IMR-90 (cell line): ENCODE measurements around the gene CENPK.

Experiments
- CEBPB ChIP-seq: IDR thresholded peaks from 2 replicates; pipeline ENCODE4 v1.6.1; 2012; ENCODE audit warnings: low read depth, low read length, improper control_type of control experiment
- CTCF ChIP-seq: conservative IDR thresholded peaks from 2 replicates; pipeline ENCODE4 v1.5.1; 2012; ENCODE audit warnings: mild to moderate bottlenecking, low read depth, low read length, improper control_type of control experiment
- ELK1 ChIP-seq: fragments of 150-350 bp; IDR thresholded peaks from 2 replicates; pipeline ENCODE4 v1.6.1; 2016; ENCODE audit warnings: low read depth, mild to moderate bottlenecking, low read length, moderate library complexity, borderline replicate concordance
- MAFK ChIP-seq: IDR thresholded peaks from 2 replicates; pipeline ENCODE4 v1.6.1; 2012; ENCODE audit warnings: low read depth, low read length, improper control_type of control experiment
- MXI1 ChIP-seq: IDR thresholded peaks from 2 replicates; pipeline ENCODE4 v1.6.1; 2012; ENCODE audit warnings: low read depth, mild to moderate bottlenecking, low read length, moderate library complexity, borderline replicate concordance
- POLR2A ChIP-seq: IDR thresholded peaks from 2 replicates; pipeline ENCODE4 v1.6.1; 2012; ENCODE audit warnings: mild to moderate bottlenecking, low read depth, low read length
- RAD21 ChIP-seq: IDR thresholded peaks from 2 replicates; pipeline ENCODE4 v1.6.1; 2012; ENCODE audit warnings: low read length, improper control_type of control experiment
- RCOR1 ChIP-seq: IDR thresholded peaks from 2 replicates; pipeline ENCODE4 v1.6.1; 2012; ENCODE audit warnings: mild to moderate bottlenecking, low read length, improper control_type of control experiment; ENCODE audit not compliant: insufficient replicate concordance
- SMC3 ChIP-seq: fragments of 150-350 bp; IDR thresholded peaks from 2 replicates; pipeline ENCODE4 v1.6.1; 2016; ENCODE audit warnings: low read depth, mild to moderate bottlenecking, antibody characterized with exemption, low read length, moderate library complexity
- TF ChIP-seq, protein P1 (sequence below): fragments of 150-350 bp; IDR thresholded peaks from 2 replicates; pipeline ENCODE4 v1.6.1; 2017; ENCODE audit warnings: mild to moderate bottlenecking, antibody characterized with exemption, low read length, low read depth

DNA sequence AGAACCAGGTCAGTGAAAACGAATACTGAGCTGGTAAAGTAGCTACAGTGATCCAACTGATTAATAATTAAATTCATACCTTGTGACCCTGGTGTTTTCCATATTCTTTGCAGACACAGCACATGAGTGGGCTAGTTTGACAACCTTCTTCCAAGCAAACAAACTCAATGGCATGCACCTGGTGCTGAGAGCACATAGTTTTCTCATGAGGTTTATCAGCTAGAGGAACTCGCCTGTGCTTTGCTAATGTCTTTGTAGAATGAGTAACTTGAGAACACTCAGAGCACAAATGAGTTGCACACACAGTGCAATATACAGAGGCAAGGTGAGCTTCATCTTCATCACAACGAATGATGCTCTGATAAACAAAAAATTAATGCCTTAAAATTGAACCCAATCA, 48.6 kb upstream of the CENPK start:
- TF ChIP-seq CEBPB, result no peak
- TF ChIP-seq CTCF, result no peak
- TF ChIP-seq, protein P1, sequence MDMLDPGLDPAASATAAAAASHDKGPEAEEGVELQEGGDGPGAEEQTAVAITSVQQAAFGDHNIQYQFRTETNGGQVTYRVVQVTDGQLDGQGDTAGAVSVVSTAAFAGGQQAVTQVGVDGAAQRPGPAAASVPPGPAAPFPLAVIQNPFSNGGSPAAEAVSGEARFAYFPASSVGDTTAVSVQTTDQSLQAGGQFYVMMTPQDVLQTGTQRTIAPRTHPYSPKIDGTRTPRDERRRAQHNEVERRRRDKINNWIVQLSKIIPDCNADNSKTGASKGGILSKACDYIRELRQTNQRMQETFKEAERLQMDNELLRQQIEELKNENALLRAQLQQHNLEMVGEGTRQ, result no peak
- TF ChIP-seq MXI1, result no peak
- TF ChIP-seq POLR2A, result no peak
- TF ChIP-seq MAFK, result no peak
- TF ChIP-seq RAD21, result no peak
- no peak for TF ChIP-seq SMC3
- TF ChIP-seq ELK1, result no peak
- TF ChIP-seq RCOR1, result no peak
